Prostate gland (tissue), 2 donors: ENCODE data around the gene KIAA0040. TPM values are rescaled to one million over a fixed set of nuclear protein-coding genes. Genes with fewer than 3 reads are reported as not detected.
A peak's percentile ranks its signal among the peaks of the same experiment; 100 is the strongest.

Source experiments
- DNase-seq: peaks from one replicate; pipeline ENCODE4 v3.0.0-alpha.2; 2019; ENCODE audit warnings: low spot score
- H3K27ac ChIP-seq, 2 donors: fragments of 200-600 bp; sonication (generic); 2 replicates each; pipeline ENCODE4 v1.5.1; 2017 to 2019
- H3K27me3 ChIP-seq: fragments of 200-600 bp; sonication (generic); replicated peaks from 2 replicates; pipeline ENCODE4 v1.5.1; 2019; ENCODE audit not compliant: insufficient read depth
- H3K36me3 ChIP-seq, 2 donors: fragments of 200-600 bp; sonication (generic); 1 replicate in 1 of 2; 2 replicates in 1 of 2; pipeline versions ENCODE4 v1.5.1 to v1.8.1; 2017 to 2019
- H3K4me1 ChIP-seq: fragments of 200-600 bp; sonication (generic); replicated peaks from 2 replicates; pipeline ENCODE4 v1.5.1; 2019
- H3K4me3 ChIP-seq, 2 donors: fragments of 200-600 bp; sonication (generic); 2 replicates each; pipeline ENCODE4 v1.5.1; 2017 to 2019
- H3K9me3 ChIP-seq: fragments of 200-600 bp; sonication (generic); 2 replicates; pipeline ENCODE4 v1.5.1; 2017
- CTCF ChIP-seq, 4 experiments: fragments of 200-600 bp in 2 of 4; fragments of 450-650 bp in 2 of 4; sonication (generic) in 2 of 4; IDR thresholded peaks; 1 replicate in 3 of 4; 2 replicates in 1 of 4; pipeline ENCODE4 v1.5.1; 2016 to 2019; ENCODE audit warnings: antibody characterized with exemption in 4 of 4, mild to moderate bottlenecking in 2 of 4, moderate library complexity in 2 of 4
- POLR2A ChIP-seq: fragments of 450-650 bp; IDR thresholded peaks from one replicate; pipeline ENCODE4 v1.6.1; 2016; ENCODE audit warnings: antibody characterized with exemption, mild to moderate bottlenecking
- POLR2AphosphoS5 ChIP-seq: sonication (generic); formaldehyde crosslinking; IDR thresholded peaks from one replicate; pipeline ENCODE4 v1.6.1; 2017; ENCODE audit warnings: antibody characterized with exemption
- WGBS: methylation state at CpG from one replicate; pipeline ENCODE4 v1.1.5; 2018; 5-methylcytosine and 5-hydroxymethylcytosine counted together
- intact Hi-C: fragments of 100-400 bp; cut with DNase I; formaldehyde crosslinking; loops from one replicate; pipeline ENCODE4 v1.14.2; 2022
- total RNA-seq, 2 donors: library from RNA; depleted of rRNA; stranded (reverse); fragments of >200 nt; gene quantifications; one replicate each; pipeline ENCODE4 v1.1.0, GENCODE V29; 2016

The KIAA0040 gene
- total RNA-seq, 2 donors from 2014 or later, result 17.4 to 19.1 TPM

GRCh38 chr1:175169286-175170018, 23.1 kb downstream of the KIAA0040 start:
- Histone ChIP-seq H3K27ac (no peak overlapping the region), H3K36me3 (no peaks in the 10 kb centered on the region), H3K4me1 (no peaks in the 10 kb centered on the region), H3K27me3 (no peaks in the 10 kb centered on the region), H3K9me3 (no peaks in the 10 kb centered on the region), H3K4me3 (no peak overlapping the region)
- DNase-seq, result no peak
- intact Hi-C loops, result no loop called here
- TF ChIP-seq POLR2A (no peak), POLR2AphosphoS5 (peak; percentile 47), CTCF (IDR thresholded peaks at IDR 0.05) (no peak)
- WGBS, result 59% methylated on average over 6 of the region's 6 CpGs

- Histone ChIP-seq H3K27ac (no peak overlapping the region), H3K36me3 (no peaks in the 10 kb centered on the region), H3K4me1 (no peaks in the 10 kb centered on the region), H3K4me3 (no peak overlapping the region), H3K9me3 (no peaks in the 10 kb centered on the region), H3K27me3 (no peaks in the 10 kb centered on the region)
- 97% methylated on average over 4 of the region's 4 CpGs for WGBS
- intact Hi-C loops, result no loop called here
- DNase-seq, result no peak
- no peak for TF ChIP-seq POLR2A
Measured at GRCh38 chr1:175168782-175169181, 23.8 kb downstream of the KIAA0040 start.

- Histone ChIP-seq H3K36me3 (no peaks in the 10 kb centered on the region), H3K27me3 (no peaks in the 10 kb centered on the region), H3K4me1 (no peaks in the 10 kb centered on the region), H3K9me3 (no peaks in the 10 kb centered on the region), H3K27ac (no peak overlapping the region), H3K4me3 (no peak overlapping the region)
- no peak for DNase-seq
- intact Hi-C loops, result no loop called here
- TF ChIP-seq POLR2AphosphoS5 (no peak), CTCF (IDR thresholded peaks at IDR 0.05) (no peak), POLR2A (no peak)
- WGBS, result 98% methylated on average over 2 of the region's 2 CpGs
Measured at GRCh38 chr1:175167861-175168260, 24.7 kb downstream of the KIAA0040 start.

- Histone ChIP-seq H3K36me3 (no peaks in the 10 kb centered on the region), H3K4me1 (no peaks in the 10 kb centered on the region), H3K9me3 (no peaks in the 10 kb centered on the region), H3K27ac (no peak overlapping the region), H3K4me3 (no peak overlapping the region), H3K27me3 (no peaks in the 10 kb centered on the region)
- WGBS, result 83% methylated on average over 5 of the region's 5 CpGs
- intact Hi-C loops, result no loop called here
- no peak for DNase-seq
- TF ChIP-seq CTCF (IDR thresholded peaks at IDR 0.05) (no peak), POLR2AphosphoS5 (no peak), POLR2A (no peak)
Measured at GRCh38 chr1:175166746-175167145, 25.8 kb downstream of the KIAA0040 start.

DNA sequence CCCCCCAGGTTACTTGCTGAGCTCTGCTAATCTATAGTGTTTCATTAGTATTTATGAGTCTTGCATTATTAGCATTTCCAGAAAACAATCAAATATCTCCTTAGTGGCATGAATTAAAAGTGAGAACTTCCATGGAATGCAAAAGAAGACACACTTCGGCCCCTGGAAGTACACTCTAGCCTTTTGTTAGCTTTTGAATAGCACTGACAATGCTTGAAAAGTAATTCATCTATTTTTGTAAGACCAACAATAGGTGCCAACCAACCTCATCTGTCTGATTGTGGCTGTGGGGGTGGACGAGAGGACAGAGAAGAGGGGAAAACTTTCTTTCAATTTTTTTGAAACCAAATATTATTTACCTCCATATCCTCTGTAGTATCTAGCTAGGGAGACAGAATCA, 27.8 kb downstream of the KIAA0040 start:
- Histone ChIP-seq H3K27ac (no peak overlapping the region), H3K4me3 (no peak overlapping the region), H3K4me1 (no peaks in the 10 kb centered on the region), H3K36me3 (no peaks in the 10 kb centered on the region), H3K27me3 (no peaks in the 10 kb centered on the region), H3K9me3 (no peaks in the 10 kb centered on the region)
- intact Hi-C loops, result no loop called here
- TF ChIP-seq CTCF (IDR thresholded peaks at IDR 0.05) (no peak), POLR2A (no peak), POLR2AphosphoS5 (no peak)
- 82% methylated on average over 2 of the region's 2 CpGs for WGBS
- no peak for DNase-seq
